HG03439 (cell line): ENCODE results near the gene PHF24.
"Not testable (repeated sequence)": the region's sequence is repeated elsewhere in the genome, so short reads cannot be mapped to it uniquely, and the experiment has no call there.

ENCODE experiments used
- ATAC-seq: cut with Tn5 transposase; IDR thresholded peaks from one replicate; pipeline ENCODE4 v1.9.1; 2021; ENCODE audit warnings: mild to moderate bottlenecking, moderate library complexity; ENCODE audit not compliant: unreplicated experiment

The PHF24 gene

DNA sequence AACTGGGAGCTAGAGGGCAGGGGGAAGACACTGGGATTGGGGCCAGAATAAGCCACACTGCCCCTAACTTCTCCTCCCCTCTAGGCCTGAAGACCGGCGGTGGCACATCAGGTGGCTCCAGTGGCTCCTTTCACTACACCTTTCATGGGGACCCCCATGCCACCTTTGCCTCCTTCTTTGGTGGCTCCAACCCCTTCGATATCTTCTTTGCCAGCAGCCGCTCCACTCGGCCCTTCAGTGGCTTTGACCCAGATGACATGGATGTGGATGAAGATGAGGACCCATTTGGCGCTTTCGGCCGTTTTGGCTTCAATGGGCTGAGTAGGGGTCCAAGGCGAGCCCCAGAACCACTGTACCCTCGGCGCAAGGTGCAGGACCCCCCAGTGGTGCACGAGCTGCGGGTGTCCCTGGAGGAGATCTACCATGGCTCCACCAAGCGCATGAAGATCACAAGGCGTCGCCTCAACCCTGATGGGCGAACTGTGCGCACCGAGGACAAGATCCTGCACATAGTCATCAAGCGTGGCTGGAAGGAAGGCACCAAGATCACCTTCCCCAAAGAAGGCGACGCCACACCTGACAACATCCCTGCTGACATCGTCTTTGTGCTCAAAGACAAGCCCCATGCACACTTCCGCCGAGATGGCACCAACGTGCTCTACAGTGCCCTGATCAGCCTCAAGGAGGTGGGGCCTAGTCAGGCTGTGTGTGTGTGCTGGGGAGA is 38.3 kb downstream of the PHF24 start:
- ATAC-seq: no peak

DNA sequence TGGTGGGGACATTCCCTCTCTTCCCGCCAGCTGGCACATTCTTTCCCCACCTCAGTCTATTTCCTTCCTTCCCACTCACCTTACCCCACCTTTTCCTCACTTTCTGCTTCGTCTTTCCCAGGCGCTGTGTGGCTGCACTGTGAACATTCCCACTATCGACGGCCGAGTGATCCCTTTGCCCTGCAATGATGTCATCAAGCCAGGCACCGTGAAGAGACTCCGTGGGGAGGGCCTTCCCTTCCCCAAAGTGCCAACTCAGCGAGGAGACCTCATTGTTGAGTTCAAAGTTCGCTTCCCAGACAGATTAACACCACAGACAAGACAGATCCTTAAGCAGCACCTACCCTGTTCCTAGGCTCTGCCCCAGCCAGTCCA is 38.8 kb downstream of the PHF24 start:
- no peak for ATAC-seq

DNA sequence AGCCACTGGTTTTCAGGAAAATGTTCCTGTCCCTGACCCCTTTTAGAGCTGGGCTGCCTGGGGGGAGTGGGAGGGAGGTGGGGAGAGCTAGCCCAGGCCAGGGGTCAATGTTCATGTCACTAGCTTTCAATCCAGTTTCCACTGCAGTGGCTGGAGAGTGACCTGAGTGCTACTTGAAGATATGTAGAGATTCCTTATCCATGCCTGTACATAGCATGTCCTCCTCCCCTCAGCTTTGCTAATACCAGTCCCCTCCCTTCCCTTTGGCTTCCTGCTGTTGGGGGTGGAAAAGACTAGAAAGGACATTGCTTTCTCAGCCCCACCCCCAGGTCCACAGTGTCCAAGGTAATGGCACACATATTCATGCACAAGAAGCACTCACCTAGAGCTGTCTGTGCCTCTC is 39.3 kb downstream of the PHF24 start:
- ATAC-seq: no peak

DNA sequence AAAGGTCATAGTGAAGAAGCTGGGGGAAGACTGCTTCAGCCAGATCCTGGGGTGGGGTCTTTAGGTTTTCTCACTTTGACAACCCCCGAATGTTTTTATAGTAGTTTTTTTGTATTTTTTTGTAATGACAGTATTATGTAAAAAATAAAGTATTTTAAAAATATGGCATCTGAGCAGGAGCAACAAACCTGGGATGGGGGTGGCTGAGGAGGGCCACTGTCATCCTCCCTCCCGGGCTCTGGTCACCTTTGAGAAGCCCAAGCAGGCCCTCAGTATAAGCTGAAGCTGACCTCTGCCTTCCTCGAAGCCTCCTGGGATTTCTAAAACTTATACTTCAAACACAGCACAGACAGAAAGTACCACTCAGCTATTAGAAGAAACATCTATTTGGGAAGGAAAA is 40.2 kb downstream of the PHF24 start:
- no peak for ATAC-seq

DNA sequence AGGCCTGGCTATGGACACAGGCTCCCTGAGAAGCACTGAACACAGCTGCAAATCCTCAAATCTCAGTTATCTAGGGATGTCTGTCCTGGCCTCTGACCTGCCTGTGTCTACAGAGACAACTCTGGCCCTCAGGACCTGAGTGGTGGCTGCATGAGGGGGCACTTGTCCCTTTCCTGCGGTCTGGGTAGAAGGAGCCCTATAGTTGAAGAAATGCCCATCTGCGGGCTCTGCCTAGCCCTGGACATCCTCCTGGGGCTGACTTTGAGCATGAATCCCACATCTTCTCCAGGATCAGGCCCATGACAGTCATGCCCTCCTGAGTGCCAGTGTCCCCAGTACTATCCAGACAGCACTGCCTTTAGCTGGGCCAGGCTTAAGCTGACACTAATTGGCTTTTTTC is 41.5 kb downstream of the PHF24 start:
- ATAC-seq: no peak

DNA sequence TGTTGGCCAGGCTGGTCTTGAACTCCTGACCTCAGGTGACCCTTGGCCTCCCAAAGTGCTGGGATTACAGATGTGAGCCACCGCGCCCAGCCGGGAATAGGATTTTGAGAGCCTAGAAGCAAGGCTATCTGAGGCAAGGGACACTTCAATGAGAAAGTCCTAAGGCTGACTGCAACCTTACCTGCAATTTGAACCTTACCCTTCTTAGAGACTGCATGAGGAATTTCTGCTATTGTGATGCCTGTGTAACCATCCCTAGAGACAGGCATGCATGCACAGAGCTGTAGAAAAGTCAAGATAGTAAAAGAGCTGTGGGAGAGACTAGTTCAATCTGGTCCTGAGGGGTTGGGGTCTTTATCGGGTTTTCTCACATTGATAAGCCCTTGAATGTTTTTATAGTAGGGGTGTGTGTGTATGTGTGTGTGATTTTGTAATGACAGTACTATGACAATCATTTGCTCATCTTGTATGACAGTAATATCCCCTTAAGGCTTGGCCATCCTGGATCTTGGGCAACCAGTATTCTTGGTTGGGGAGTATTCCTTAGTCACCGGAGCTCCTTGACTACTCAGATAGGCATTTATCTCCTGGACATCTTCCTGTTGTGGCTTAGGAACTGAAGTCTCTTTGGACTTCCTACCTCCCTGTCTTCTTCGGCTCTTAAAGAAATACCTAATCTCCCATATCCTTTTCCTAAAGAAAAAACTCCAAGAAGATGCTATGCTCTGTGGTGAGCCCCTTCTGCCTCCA is 42.6 kb downstream of the PHF24 start:
- no peak for ATAC-seq

DNA sequence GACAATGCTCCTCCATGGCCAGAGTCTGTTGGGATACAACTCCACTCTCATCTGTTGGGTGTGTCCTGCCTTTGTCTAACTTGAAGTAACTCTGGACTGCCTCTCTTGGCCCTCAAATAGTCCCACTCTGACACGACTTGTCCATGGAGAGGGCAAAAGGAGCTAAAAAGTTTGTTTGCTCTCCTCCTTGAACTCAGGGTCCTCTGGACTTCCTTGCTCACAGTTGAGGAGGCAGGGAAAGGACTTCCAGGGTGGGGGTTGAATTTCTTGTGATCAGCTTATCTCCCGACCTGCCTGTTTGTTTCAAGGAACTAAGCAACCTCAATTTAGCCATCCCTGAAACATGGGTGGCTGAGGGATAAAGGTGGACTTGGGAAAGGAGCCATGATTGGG is 43.2 kb downstream of the PHF24 start:
- no peak for ATAC-seq

DNA sequence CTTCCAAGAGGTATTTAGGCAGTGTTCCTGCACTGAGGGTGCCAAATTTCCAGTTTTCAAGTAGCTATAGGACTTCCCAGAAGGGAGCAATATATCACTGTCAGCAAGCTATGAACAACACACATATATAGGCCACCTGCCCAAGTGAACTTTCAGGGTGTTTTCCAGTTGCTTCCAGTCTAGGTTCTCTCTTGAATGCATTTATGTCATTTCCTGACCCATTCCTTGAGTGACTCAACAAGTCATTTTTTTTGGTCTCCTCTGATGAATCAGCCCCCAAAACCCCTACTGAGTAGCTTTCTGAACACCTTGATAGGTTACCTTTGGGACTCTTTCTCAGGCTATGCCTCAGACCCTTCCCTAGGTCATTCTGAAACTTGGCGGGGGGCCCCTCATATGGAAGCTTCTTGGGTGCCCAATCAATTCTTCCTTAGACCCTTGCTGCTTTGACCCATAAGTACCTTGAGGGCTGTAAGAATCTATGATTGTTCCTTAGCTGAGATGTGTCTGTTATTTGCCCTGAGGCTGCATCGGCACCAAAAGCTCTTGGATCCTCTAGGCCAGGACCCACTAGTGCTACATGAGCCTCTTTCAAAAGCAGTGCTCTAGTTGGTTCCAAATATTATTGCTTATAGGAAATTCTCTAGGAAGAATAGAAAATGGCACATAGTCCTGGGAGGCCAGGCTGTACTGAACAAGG is 43.9 kb downstream of the PHF24 start:
- ATAC-seq: no peak

DNA sequence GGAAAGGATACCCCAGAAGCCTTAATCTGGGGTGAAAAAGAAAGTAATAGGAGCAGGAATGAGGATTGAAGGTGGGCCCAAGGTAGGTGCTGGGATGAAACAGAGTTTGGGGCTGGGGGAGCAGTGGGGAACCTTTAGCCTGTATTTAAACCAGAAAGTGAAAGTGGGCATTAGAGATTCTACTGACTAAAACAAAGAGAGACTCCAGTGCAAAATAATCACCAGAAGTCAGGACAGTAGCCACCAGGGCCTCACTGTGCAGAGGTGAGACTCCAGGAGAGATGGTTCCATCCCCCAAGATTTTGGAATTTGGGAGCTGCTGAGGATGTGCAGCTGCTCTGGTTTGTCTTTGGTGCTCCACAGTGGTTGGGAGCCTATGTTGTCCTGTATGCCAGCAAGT is 44.5 kb downstream of the PHF24 start:
- ATAC-seq: no peak

DNA sequence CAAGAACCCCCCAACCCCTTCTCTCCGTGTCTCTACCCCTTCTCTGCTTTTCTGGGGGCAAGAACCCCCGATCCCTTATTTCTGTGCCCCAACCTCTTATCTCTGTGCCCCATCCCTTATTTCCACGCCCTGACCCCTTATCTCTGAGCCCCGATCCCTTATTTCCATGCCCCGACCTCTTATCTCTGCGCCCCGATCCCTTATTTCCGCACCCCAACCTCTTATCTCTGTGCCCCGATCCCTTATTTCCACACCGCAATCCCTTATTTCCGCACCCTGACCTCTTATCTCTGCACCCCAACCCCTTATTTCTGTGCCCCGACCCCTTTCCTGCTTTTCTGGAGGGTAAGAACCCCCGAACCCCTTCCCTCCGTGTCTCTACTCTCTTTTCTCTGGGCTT is 46.2 kb downstream of the PHF24 start:
- not testable (repeated sequence) for ATAC-seq

DNA sequence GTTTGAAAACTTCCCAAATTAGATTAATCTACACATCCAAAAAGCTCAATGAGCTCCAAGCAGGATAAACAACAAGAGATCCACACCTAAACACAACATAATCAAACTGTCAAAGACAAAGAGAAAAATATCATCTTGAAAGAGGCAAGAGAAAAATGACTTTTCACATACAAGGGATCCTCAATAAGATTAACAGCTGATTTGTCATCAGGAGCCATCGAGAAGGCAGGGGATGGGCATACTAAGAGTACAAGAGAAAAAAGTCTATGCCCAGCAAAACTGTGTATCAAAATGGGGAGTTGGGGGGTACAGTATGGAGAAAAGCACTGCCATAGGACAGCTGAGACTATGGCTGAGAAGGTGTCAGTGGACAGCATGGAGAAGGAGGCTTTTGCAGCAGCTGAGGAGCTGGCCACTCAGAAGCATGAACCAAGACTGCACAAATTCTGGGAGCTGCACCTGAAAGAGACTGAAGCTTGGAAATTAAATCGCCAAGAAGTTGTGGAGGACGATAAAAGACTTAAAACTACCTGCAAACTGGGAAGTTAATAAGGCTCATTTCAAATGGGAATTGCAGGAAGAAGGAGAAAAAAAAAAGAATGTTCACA is 52.4 kb downstream of the PHF24 start:
- no peak for ATAC-seq

DNA sequence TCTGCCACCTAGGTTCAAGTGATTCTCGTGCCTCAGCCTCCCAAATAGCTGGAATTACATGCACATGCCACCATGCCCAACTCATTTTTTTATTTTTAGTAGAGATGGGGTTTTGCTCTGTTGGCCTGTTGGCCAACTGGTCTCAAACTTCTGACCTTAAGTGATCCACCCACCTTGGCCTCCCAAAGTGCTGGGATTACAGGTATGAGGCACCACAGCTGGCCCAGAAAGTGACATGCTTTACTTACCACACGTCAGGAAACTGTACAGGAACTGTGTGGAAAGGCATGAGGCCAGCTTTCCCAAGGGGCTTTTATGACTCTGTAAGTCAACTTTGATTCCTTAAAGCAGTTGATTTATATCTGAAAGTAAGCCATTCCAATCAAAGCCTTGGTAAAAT is 56.4 kb downstream of the PHF24 start:
- no peak for ATAC-seq

DNA sequence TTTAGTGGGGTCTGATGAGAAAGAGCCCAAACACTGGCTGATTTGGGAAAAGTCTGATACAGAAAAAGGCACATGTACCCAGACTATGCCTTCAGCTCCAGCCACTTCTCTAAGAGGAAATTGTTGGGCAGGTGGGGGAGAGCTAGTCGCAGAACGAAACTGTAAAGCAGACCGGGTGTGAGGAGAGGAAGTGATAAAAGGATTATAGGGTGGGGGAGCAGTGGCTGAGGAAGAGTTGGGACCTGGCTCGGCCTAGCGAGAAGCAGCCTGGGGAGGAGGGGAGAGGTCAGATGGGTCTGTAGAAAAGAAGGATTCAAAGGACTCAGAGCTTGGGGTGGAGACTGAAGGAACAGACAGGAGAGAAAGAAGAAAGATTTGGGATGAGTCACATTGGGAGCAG is 65.4 kb downstream of the PHF24 start:
- ATAC-seq: not testable (repeated sequence)

DNA sequence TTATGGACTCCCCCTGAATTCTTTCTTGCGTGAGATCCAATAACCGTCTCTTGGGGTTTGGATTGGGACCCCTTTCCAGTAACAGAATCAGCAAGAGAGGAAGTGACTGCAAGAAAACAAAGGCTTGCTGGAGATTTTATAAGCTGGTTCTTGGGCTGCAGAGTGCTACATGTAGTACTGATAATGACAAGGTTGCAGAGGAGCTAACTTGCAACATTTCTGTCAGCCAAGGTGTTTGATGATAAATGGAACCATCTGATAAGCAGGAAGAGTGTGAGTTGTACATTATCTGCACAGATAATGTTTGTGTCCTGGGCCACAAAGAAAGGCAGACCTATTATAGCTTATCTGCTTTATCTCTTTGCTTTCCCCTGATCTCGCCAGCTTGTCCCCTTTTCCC is 68.6 kb downstream of the PHF24 start:
- ATAC-seq: no peak

DNA sequence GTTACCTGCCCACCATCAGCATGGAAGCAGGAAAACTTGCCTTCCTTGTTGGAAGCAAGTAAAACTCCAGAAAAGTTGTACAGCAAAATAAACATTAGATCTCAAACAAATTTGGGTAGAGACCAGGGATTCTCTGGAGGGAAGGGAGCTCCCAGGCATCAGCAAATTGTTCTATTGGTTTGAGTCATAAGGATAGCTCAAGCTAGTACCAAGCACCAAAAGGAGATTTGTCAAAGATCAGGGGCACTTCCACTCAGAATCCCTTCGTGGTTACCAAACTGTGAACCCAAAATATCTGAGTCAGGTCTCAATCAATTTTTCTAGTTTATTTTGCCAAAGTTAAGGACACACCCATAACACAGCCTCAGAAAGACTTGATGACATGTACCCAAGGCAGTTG is 69.3 kb downstream of the PHF24 start:
- no peak for ATAC-seq

DNA sequence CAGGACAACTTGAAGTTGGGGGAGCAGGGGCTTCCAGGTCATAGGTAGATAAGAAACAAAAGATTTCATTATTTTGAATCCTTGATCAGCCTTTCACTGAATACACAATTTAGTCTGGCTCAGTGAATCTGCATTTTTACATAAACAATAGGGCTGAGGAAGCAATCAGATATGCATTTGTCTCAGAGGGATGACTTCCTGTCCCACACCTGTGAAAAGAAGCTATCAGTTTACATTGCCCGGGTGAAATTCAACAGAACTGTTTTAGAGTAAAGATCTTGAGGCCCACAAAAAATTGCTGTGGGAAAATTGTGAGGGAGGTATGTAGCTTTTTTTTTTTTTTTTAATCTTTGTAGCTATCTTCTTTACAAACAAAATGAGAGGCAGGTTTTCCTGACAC is 69.8 kb downstream of the PHF24 start:
- ATAC-seq: no peak

DNA sequence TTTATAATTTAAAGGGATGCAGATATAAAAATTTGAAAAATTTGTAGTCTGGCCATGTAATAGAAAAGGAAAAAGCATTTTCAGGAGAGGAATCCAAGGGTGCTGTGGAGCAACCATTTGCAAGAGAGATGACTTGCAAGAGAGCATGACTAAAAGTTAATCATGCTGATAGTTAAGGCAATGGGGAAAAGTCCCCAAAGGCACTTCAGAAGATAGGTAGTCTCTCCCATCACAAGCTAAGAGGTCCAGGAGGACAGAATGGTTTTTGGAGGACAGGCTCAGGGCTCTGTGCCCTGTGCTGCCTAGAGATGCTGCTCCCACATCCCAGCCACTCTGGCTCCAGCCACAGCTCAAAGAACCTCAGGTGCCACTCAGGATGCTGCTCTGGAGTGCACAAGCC is 70.3 kb downstream of the PHF24 start:
- no peak for ATAC-seq

DNA sequence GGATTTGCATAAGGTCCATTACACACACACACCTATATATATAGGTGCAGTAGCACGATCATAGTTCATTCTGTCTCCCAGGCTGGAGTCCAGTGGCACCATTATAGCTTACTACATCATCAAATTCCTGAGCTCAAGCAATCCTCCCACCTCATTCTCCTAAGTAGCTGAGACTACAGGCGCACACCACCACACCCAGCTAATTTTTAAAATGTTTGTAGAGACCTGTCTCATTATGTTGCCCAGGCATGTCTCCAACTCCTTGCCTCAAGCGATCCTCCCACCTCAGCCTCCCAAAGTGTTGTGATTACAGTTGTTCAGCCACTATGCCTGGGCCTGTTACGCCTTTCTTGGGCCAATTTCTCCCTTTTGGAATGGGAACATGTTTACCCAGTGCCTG is 71.2 kb downstream of the PHF24 start:
- no peak for ATAC-seq

DNA sequence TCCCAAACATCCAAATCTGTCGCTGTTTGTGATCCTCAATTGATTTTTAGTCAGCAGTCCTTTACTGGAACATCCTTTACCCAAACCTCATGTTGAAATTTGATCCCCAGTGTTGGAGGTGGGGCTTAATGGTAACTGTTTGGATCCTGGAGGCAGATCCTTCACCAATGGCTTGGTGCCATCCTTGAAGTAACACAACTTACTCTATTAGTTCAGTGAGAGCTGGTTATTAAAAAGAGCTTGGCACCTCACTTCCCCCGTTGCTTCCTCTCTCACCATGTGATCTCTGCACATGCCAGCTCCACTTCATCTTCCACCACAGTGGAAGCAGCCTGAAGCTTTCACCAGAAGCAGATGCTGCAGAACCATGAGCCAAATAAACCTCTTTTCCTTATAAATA is 71.8 kb downstream of the PHF24 start:
- no peak for ATAC-seq
